A172 (cell line): ENCODE results near the gene USP24. TPM values are rescaled to one million over a fixed set of nuclear protein-coding genes. Genes with fewer than 3 reads are reported as not detected.

Source experiments
- DNase-seq: peaks from one replicate; pipeline ENCODE4 v3.0.0-alpha.2; 2015; ENCODE audit warnings: low spot score
- total RNA-seq: library from RNA; depleted of rRNA; stranded (reverse); fragments of >200 nt; shearing (Covaris generic); gene quantifications from 2 replicates; pipeline ENCODE4 v1.2.3, GENCODE V29; 2014; rRNA removed

USP24 gene
- total RNA-seq = 20.6 and 22.1 TPM in 2 replicates

- DNase-seq = peak; percentile 18
Measured at GRCh38 chr1:55215194-55216021, at the start of gene USP24. TSS of gene USP24 (minus strand) at chr1:55215364. CDS start at chr1:55215113, 251 bp downstream.

- DNase-seq = no peak
Measured at GRCh38 chr1:55262822-55263221, 47.7 kb upstream of the USP24 start.

- DNase-seq = no peak
Measured at GRCh38 chr1:55259911-55260609, 44.9 kb upstream of the USP24 start.

- DNase-seq = no peak
Measured at GRCh38 chr1:55257958-55258357, 42.8 kb upstream of the USP24 start.

- no peak for DNase-seq
Measured at GRCh38 chr1:55255901-55256300, 40.7 kb upstream of the USP24 start.

GRCh38 chr1:55252942-55253589 lies 37.9 kb upstream of the USP24 start:
- DNase-seq = no peak

- DNase-seq = no peak
Measured at GRCh38 chr1:55250399-55251075, 35.4 kb upstream of the USP24 start.

GRCh38 chr1:55249646-55250398 lies 34.7 kb upstream of the USP24 start:
- DNase-seq = no peak

GRCh38 chr1:55246896-55247295 lies 31.7 kb upstream of the USP24 start:
- no peak for DNase-seq

GRCh38 chr1:55246331-55246730 lies 31.2 kb upstream of the USP24 start:
- no peak for DNase-seq

- no peak for DNase-seq
Measured at GRCh38 chr1:55245781-55246180, 30.6 kb upstream of the USP24 start.

- DNase-seq = no peak
Measured at GRCh38 chr1:55244476-55245099, 29.4 kb upstream of the USP24 start.

GRCh38 chr1:55243655-55244054 lies 28.5 kb upstream of the USP24 start:
- no peak for DNase-seq

- no peak for DNase-seq
Measured at GRCh38 chr1:55239548-55239947, 24.4 kb upstream of the USP24 start.

- DNase-seq = peak; percentile 62
Measured at GRCh38 chr1:55235722-55236121, 20.6 kb upstream of the USP24 start.

GRCh38 chr1:55234016-55234415 lies 18.9 kb upstream of the USP24 start:
- DNase-seq = no peak

- peak; percentile 32 for DNase-seq
Measured at GRCh38 chr1:55233145-55233777, 18.1 kb upstream of the USP24 start.

- no peak for DNase-seq
Measured at GRCh38 chr1:55232448-55233144, 17.4 kb upstream of the USP24 start.

- DNase-seq = no peak
Measured at GRCh38 chr1:55231745-55232144, 16.6 kb upstream of the USP24 start.

GRCh38 chr1:55230659-55231058 lies 15.5 kb upstream of the USP24 start:
- DNase-seq = peak; percentile 28
